ENCODE results near the gene EFNB1.

GRCh38 chrX:68874076-68874475 is 45.3 kb downstream of the EFNB1 start:
- TF ChIP-seq CTCF (conservative IDR thresholded peaks at IDR 0.05; ENCODE audit: low read depth, low read length) (no peak), EZH2 (IDR thresholded peaks at IDR 0.05; ENCODE audit: borderline replicate concordance, low read depth, low read length, poor library complexity, severe bottlenecking) (no peak)

All from A673 (cell line).